GM19351 (cell line): Measurements from ENCODE around the gene GSX1.
"Not testable (repeated sequence)": the region's sequence is repeated elsewhere in the genome, so short reads cannot be mapped to it uniquely, and the experiment has no call there.

Experiments used
- ATAC-seq: cut with Tn5 transposase; IDR thresholded peaks from one replicate; pipeline ENCODE4 v1.9.1; 2021; ENCODE audit warnings: mild to moderate bottlenecking, moderate library complexity; ENCODE audit not compliant: unreplicated experiment

GSX1 gene

GRCh38 chr13:27792393-27793218 is at the start of gene GSX1:
TSS of gene GSX1 (plus strand) at chr13:27792483. CDS start at chr13:27792691, 208 bp downstream.
- ATAC-seq = no peak

- ATAC-seq = no peak
Observed at GRCh38 chr13:27744801-27745200, 47.5 kb upstream of the GSX1 start.

- ATAC-seq = no peak
Observed at GRCh38 chr13:27745301-27745700, 47.0 kb upstream of the GSX1 start.

- ATAC-seq = not testable (repeated sequence)
Observed at GRCh38 chr13:27748143-27748542, 44.1 kb upstream of the GSX1 start.

GRCh38 chr13:27751953-27752532 is 40.2 kb upstream of the GSX1 start:
- ATAC-seq = no peak

- no peak for ATAC-seq
Observed at GRCh38 chr13:27765650-27766049, 26.6 kb upstream of the GSX1 start.

- ATAC-seq = no peak
Observed at GRCh38 chr13:27770809-27771208, 21.5 kb upstream of the GSX1 start.

- ATAC-seq = no peak
Observed at GRCh38 chr13:27772651-27773425, 19.4 kb upstream of the GSX1 start.

GRCh38 chr13:27774169-27774568 is 18.1 kb upstream of the GSX1 start:
- peak; percentile 81 for ATAC-seq

GRCh38 chr13:27774651-27775050 is 17.6 kb upstream of the GSX1 start:
- peak; percentile 37 for ATAC-seq

- ATAC-seq = no peak
Observed at GRCh38 chr13:27775943-27776342, 16.3 kb upstream of the GSX1 start.

GRCh38 chr13:27782151-27782550 is 10.1 kb upstream of the GSX1 start:
- no peak for ATAC-seq

GRCh38 chr13:27783111-27783510 is 9.2 kb upstream of the GSX1 start:
- no peak for ATAC-seq

GRCh38 chr13:27788271-27788670 is 4.0 kb upstream of the GSX1 start:
- no peak for ATAC-seq

- no peak for ATAC-seq
Observed at GRCh38 chr13:27789153-27789494, 3.2 kb upstream of the GSX1 start.

GRCh38 chr13:27789495-27790303 is 2.6 kb upstream of the GSX1 start:
- no peak for ATAC-seq

- no peak for ATAC-seq
Observed at GRCh38 chr13:27790523-27790922, 1.8 kb upstream of the GSX1 start.

GRCh38 chr13:27791146-27791900 is 960 bp upstream of the GSX1 start:
- no peak for ATAC-seq

GRCh38 chr13:27791901-27792392 is 336 bp upstream of the GSX1 start:
- no peak for ATAC-seq
